Breast epithelium (tissue), 4 donors: ENCODE measurements around the gene MAD1L1. TPM values are rescaled to one million over a fixed set of nuclear protein-coding genes. Genes with fewer than 3 reads are reported as not detected.

ENCODE experiments used
- DNase-seq, 2 donors: peaks; one replicate each; pipeline ENCODE4 v3.0.0-alpha.2; 2019; ENCODE audit warnings: low spot score in 2 of 2
- H3K27ac ChIP-seq, 2 donors: fragments of 200-600 bp; sonication (generic) in 1 of 2; one replicate each; pipeline ENCODE4 v1.5.1; 2016 to 2019; ENCODE audit warnings: mild to moderate bottlenecking in 1 of 2
- H3K27me3 ChIP-seq, 2 donors: fragments of 200-600 bp; sonication (generic) in 1 of 2; one replicate each; pipeline versions ENCODE4 v1.5.1 to v1.6.0; 2017 to 2019; ENCODE audit warnings: control low read depth in 1 of 2, mild to moderate bottlenecking in 1 of 2
- H3K36me3 ChIP-seq: fragments of 200-600 bp; one replicate; pipeline ENCODE4 v1.5.1; 2019
- H3K4me1 ChIP-seq, 2 donors: fragments of 200-600 bp; sonication (generic); one replicate each; pipeline ENCODE4 v1.5.1; 2016 to 2019; ENCODE audit warnings: control low read depth in 1 of 2
- H3K4me3 ChIP-seq, 3 donors: fragments of 200-600 bp; sonication (generic); 1 replicate in 2 of 3; 2 replicates in 1 of 3; pipeline ENCODE4 v1.5.1; 2016 to 2019; ENCODE audit warnings: mild to moderate bottlenecking in 3 of 3, moderate library complexity in 2 of 3
- H3K9me3 ChIP-seq, 2 donors: fragments of 200-600 bp; sonication (generic) in 1 of 2; one replicate each; pipeline ENCODE4 v1.5.1; 2016 to 2019; ENCODE audit warnings: control low read depth in 1 of 2
- CTCF ChIP-seq, 3 donors: fragments of 450-650 bp; IDR thresholded peaks; one replicate each; pipeline ENCODE4 v1.5.1; 2016 to 2017; ENCODE audit warnings: antibody characterized with exemption in 3 of 3, mild to moderate bottlenecking in 3 of 3, moderate library complexity in 3 of 3
- POLR2A ChIP-seq: fragments of 450-650 bp; IDR thresholded peaks from one replicate; pipeline ENCODE4 v1.6.1; 2016; ENCODE audit warnings: antibody characterized with exemption, mild to moderate bottlenecking, moderate library complexity
- POLR2AphosphoS5 ChIP-seq, 3 donors: sonication (generic); formaldehyde crosslinking; IDR thresholded peaks; one replicate each; pipeline ENCODE4 v1.6.1; 2017; ENCODE audit warnings: antibody characterized with exemption in 3 of 3
- intact Hi-C: fragments of 100-400 bp; cut with DNase I; formaldehyde crosslinking; loops from one replicate; pipeline ENCODE4 v1.15.1; 2023; ENCODE audit warnings: low total_unique reads
- total RNA-seq, 3 donors: library from RNA; depleted of rRNA; stranded (reverse); fragments of >200 nt; gene quantifications; one replicate each; pipeline ENCODE4 v1.1.0, GENCODE V29; 2016

The MAD1L1 gene
- total RNA-seq, 3 donors from 2014 or later, result 27.7 to 33.9 (median 28.8) TPM

GRCh38 chr7:2201686-2202360 is 30.9 kb downstream of the MAD1L1 start:
- no peak overlapping the region for H3K4me3 ChIP-seq
- DNase-seq, result peak in 1 of 2 donors; percentile 10
- no peak overlapping the region for H3K27ac ChIP-seq
- H3K27me3 ChIP-seq, result no peaks in the 10 kb centered on the region
- no peaks in the 10 kb centered on the region for H3K36me3 ChIP-seq
- intact Hi-C loops, result no loop called here
- TF ChIP-seq POLR2AphosphoS5 (IDR thresholded peaks at IDR 0.05) (no peak), CTCF (IDR thresholded peaks at IDR 0.05) (no peak), POLR2A (no peak)
- no peaks in the 10 kb centered on the region for H3K9me3 ChIP-seq
- H3K4me1 ChIP-seq, result no peaks in the 10 kb centered on the region

- Histone ChIP-seq H3K9me3 (no peaks in the 10 kb centered on the region), H3K36me3 (no peaks in the 10 kb centered on the region), H3K4me3 (no peak overlapping the region), H3K4me1 (no peaks in the 10 kb centered on the region), H3K27ac (no peak overlapping the region), H3K27me3 (no peaks in the 10 kb centered on the region)
- TF ChIP-seq POLR2AphosphoS5 (IDR thresholded peaks at IDR 0.05), result no peak
- no peak for TF ChIP-seq CTCF (IDR thresholded peaks at IDR 0.05)
- TF ChIP-seq POLR2A, result no peak
- DNase-seq, result no peak
- intact Hi-C loops, result no loop called here
These were observed 31.6 kb downstream of the MAD1L1 start for GRCh38 chr7:2201128-2201527.

- Histone ChIP-seq H3K27me3 (no peaks in the 10 kb centered on the region), H3K9me3 (no peaks in the 10 kb centered on the region), H3K4me3 (no peak overlapping the region), H3K4me1 (no peaks in the 10 kb centered on the region), H3K36me3 (no peaks in the 10 kb centered on the region), H3K27ac (no peak overlapping the region)
- TF ChIP-seq POLR2AphosphoS5 (IDR thresholded peaks at IDR 0.05) (no peak), POLR2A (no peak), CTCF (IDR thresholded peaks at IDR 0.05) (no peak)
- intact Hi-C loops, result no loop called here
- DNase-seq, result no peak
These were observed 32.2 kb downstream of the MAD1L1 start for GRCh38 chr7:2200584-2200980.

- no peaks in the 10 kb centered on the region for H3K9me3 ChIP-seq
- no peak overlapping the region for H3K4me3 ChIP-seq
- no peak for TF ChIP-seq POLR2A
- no peaks in the 10 kb centered on the region for H3K36me3 ChIP-seq
- no peaks in the 10 kb centered on the region for H3K4me1 ChIP-seq
- no peak for DNase-seq
- intact Hi-C loops, result no loop called here
- no peak overlapping the region for H3K27ac ChIP-seq
- H3K27me3 ChIP-seq, result no peaks in the 10 kb centered on the region
These were observed 32.7 kb downstream of the MAD1L1 start for GRCh38 chr7:2199956-2200583.

GRCh38 chr7:2199528-2199927 is 33.2 kb downstream of the MAD1L1 start:
- no peak overlapping the region for H3K27ac ChIP-seq
- TF ChIP-seq POLR2AphosphoS5 (IDR thresholded peaks at IDR 0.05), result no peak
- TF ChIP-seq POLR2A, result no peak
- TF ChIP-seq CTCF (IDR thresholded peaks at IDR 0.05), result no peak
- intact Hi-C loops, result no loop called here
- no peak for DNase-seq
- H3K4me1 ChIP-seq, result no peaks in the 10 kb centered on the region
- H3K36me3 ChIP-seq, result no peaks in the 10 kb centered on the region
- H3K9me3 ChIP-seq, result no peaks in the 10 kb centered on the region
- H3K4me3 ChIP-seq, result no peak overlapping the region
- H3K27me3 ChIP-seq, result no peaks in the 10 kb centered on the region
